GM10847 (cell line): ENCODE data around the gene CDKN1C.

Experiments
- POLR2A ChIP-seq: IDR thresholded peaks from 2 replicates; pipeline ENCODE4 v1.6.1; 2011; ENCODE audit not compliant: insufficient read length; ENCODE audit errors: extremely low read depth

CDKN1C gene

DNA sequence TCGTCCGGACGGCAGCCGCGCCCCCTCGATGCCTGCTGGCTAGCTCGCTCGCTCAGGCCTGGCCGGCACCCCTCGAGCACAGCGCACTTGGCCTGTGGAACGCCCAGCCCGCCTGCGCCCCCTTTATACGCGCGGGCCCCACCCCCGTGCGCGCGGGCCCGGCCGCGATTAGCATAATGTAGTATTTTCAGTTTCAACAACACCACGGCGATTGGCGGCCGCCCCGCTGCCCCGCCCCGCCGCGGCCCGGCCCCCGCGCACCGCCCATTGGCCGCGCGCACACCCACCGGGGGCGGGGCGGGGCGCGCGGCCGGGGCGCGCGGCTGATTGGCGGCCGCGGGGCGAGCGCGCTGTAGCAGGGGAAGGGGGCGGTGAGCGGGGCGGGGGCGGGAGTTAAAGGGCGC lies at the start of gene CDKN1C:
CDKN1C (minus strand) TSS at position 98 of the 404 bp plus-strand sequence. CDS start 319 bp downstream, outside the sequence.
- TF ChIP-seq POLR2A, result no peak

DNA sequence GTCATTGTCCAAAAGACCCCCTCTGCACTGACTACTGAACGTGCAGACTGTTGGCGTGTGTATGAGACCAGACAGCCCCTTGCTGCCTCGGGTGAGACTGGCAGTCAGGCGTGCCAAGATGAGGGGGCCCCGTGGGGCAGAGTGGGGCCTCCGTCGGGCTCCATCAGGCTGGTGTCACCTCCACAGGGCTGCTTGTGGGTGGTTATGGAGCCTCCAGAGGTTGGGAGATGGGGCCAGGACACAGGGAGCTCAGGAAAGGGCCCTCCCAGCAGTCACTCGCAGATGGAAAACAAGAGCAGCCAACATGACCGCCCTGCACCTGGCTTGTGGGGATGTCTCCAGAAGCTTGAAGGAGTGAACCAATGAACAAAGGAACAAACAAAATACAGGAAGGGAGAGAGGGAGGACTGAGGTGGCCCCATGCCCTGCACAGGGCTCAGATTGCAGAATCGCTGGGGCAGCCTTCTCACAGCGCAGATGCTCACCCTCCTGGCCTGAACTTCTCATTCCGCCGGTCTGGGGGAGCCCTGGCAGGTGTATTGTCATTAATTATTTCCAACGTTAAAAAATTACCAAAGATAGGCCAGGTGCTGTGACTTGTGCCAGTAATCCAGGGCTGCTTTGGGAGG lies 49.1 kb upstream of the CDKN1C start:
- no peak for TF ChIP-seq POLR2A

GRCh38 chr11:2934021-2934550 lies 48.5 kb upstream of the CDKN1C start:
- no peak for TF ChIP-seq POLR2A

- no peak for TF ChIP-seq POLR2A
Measured at GRCh38 chr11:2933375-2934020, 47.9 kb upstream of the CDKN1C start.

DNA sequence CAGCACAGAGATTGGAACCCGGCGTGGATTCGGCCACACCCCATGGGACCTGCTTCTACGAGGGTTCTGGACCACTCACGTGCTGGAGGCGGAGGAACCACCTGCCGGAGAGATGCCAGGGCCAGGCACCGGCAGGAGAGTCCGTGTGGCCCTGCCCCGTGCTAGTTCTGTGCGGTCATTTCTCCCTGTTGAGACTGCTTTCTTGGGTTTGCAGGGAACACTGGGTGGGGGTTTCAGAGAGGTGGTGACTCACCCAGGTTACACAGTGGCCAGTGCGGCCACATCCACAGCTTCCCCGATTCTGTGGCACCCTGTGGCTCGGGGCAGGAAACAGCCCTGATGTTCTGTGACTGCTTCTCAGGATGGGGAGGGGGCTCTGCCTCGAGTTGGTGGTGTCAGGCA lies 47.3 kb upstream of the CDKN1C start:
- no peak for TF ChIP-seq POLR2A

- no peak for TF ChIP-seq POLR2A
Measured at GRCh38 chr11:2931771-2932738, 46.5 kb upstream of the CDKN1C start.

- TF ChIP-seq POLR2A, result no peak
Measured at GRCh38 chr11:2931420-2931746, 45.8 kb upstream of the CDKN1C start.

GRCh38 chr11:2930704-2931419 lies 45.3 kb upstream of the CDKN1C start:
- TF ChIP-seq POLR2A, result no peak

DNA sequence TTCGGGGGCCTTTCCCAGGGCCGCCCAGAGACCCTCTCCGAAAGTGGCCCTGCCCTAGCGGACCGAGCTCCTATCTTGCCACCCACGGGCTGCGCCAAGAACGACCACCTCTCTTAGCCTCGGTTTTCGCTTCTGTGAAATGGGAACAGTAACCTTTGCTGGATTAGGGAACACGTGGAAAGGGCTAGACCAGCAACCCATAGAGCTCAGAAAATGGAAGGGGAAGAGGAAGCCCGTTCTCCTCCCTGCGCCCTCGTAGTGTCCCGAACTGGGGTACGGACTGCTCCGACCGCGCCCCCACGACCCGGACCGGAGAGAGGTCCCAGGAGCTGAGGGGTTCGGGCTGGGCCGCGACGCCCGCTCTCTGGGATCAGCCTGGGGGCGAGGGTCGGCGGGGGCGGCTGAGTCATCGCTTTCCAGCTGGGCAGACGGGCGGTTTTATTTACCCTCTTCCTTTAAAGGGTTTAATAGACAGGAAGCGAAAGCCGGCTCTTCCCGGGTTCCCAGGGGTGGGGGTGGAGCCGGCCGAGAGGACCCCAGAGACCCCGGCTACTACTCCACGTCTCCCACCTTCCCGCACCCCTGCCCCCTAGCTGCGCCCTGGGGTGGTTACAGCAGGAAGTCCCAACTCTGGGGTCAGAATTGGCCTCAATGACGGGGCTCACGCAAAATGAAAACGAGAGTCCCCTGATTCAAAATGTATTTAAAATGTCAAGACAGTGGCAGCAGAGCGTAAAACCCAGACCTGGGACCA lies 44.6 kb upstream of the CDKN1C start:
- TF ChIP-seq POLR2A, result no peak

DNA sequence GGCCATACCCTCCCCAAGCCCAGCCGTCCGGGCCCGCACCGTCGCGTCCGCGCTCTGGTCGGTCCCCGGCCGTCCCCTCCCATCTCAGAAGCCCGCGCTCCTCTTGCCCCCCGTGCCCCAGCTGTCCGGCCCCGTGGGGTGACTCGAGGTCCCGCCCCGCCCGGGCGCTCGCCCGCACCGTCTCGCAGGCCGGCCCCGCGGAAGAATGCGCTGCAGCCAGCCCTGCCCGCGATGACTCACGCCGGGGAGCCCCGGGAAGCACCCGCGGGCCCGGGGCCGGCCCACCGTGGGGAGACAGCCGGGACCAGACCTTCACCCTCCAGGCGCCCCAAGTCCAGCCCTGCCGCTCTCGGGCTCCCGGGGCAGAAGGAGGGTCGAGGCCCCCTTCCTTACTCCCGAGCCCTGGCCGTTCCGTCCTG lies 44.0 kb upstream of the CDKN1C start:
- TF ChIP-seq POLR2A, result no peak

- TF ChIP-seq POLR2A, result no peak
Measured at GRCh38 chr11:2928605-2929530, 43.3 kb upstream of the CDKN1C start, which contains the start of gene PHLDA2. PHLDA2 (minus strand) TSS chr11:2929420; CDS start chr11:2929364, 56 bp downstream.

DNA sequence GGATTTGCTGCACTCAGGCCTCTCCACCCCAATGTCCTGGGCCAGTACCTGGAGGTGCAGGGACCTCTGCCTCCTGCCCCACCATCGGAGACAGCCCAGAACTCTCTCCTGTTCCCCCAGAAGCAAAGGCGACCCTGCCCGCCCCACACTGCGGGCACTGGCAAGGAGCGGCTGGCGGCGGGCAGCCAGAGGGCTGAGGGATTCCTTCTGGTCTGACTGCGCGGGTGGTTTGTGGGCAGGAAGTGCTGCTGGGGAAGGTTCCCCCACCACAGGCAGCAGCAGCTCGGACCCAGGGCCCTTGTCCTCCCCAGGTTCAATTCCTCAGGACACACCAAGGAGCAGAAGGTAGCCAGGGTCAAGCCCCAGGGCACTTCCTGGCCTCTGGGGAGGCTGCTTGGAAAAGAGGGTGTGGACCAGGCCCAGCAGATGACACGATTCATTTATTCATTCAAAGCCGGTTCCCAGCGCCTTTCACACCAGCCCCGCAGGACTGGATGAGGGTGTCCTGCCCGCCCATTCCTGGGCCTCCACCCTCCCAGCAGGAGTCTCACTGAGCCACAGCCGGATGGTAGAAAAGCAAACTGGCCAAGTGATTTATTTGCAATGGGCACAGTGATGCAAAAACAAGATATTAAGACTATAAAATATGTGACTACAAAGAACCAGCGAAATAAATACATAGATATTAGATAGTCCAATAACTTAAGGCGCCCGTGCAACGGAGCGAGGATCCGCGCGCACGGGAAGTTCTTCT lies 42.5 kb upstream of the CDKN1C start:
- no peak for TF ChIP-seq POLR2A
